ENCODE results near the gene ARL2.
"Not testable (repeated sequence)": the region's sequence is repeated elsewhere in the genome, so short reads cannot be mapped to it uniquely, and the experiment has no call there.

Gene ARL2

GRCh38 chr11:65013888-65014725, at the start of gene ARL2:
Gene ARL2, plus strand, starts transcription at chr11:65014160. Its CDS starts 48 bp downstream, at chr11:65014208.
- peak; percentile 72 for DNase-seq

- DNase-seq, result no peak
These were observed 46.6 kb upstream of the ARL2 start for GRCh38 chr11:64967375-64967774.

DNA sequence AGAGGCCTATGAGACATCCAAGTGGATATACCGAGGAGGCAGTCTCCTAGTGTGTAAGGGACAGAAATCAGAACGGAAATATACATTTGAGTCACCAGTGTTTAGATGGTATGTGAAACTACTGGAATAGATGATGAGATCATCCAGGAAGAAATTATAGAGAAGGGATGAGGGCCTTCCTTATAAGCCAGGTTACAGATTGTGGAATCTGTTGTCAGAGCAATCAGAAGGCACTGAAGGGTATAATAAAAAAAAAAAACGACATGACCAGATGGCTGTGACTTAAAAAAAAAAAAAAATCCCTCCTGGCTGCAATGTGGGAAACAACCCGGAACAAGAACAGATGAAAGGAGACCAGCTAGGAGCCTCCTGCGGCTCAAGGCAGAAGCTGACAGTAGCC, 44.8 kb upstream of the ARL2 start:
- no peak for DNase-seq

- DNase-seq, result no peak
These were observed 43.2 kb upstream of the ARL2 start for GRCh38 chr11:64970731-64971151.

DNA sequence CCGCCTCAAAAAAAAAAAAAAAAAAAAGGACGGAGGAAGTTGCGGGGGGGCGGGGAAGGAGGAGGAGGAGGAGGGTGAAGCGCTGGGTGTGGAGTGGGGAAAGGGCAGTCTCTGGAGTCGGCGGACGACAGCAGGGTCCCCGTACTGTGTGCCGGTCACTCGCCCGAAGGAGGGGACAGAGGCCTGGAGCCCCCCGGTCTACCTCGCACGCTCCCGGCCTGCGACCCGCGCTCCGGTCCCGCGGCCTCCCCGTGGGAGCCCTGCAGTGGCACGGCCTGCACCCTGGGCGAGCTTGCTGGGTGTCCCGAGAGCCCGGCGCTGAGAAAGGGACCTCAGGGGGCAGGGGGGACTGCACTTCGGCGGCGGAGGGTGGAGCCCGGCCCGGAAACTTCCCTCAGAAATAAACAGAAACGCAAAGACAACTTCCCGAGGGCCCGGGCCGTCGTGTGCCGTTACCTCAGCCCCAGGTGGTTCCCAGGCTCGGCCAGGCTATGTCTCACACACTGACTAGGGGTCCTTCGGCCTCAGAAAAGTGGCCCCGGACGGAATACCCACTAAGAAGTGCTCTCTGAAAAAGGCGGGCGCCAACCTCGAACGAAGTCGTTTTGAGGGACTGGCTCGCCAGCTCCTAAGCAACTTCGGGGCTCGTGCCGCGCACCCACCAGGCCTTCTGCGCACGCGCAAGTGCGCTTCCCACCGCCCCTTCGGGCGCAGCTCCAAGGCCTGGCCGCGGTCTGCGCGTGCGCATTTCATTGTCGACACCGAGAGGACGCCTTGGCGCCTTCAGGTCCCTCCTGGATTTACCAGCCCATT, 42.3 kb upstream of the ARL2 start, which contains the start of gene MAJIN:
MAJIN (minus strand) TSS at position 688 of the 813 bp plus-strand sequence. CDS start 12,703 bp downstream, outside the sequence.
- DNase-seq, result no peak

DNA sequence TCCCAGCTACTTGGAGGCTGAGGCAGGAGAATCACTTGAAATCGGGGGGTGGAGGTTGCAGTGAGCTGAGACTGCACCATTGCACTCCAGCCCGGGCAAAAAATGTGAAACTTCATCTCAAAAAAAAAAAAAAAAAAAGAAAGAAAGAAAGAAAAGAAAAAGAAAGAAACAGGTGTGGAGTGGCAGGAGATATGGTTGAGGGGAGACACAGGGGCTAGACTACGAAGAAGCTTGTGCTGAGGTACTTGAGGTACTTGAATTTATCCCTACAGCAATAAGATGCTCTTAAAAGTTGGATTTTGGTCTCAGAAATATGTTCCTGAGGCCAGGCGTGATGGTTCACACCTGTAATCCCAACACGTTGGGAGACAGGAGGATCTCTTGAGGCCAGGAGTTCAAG, 39.8 kb upstream of the ARL2 start:
- no peak for DNase-seq

- DNase-seq, result no peak
These were observed 37.3 kb upstream of the ARL2 start for GRCh38 chr11:64976651-64977050.

GRCh38 chr11:64983339-64983738, 30.6 kb upstream of the ARL2 start:
- not testable (repeated sequence) for DNase-seq

DNA sequence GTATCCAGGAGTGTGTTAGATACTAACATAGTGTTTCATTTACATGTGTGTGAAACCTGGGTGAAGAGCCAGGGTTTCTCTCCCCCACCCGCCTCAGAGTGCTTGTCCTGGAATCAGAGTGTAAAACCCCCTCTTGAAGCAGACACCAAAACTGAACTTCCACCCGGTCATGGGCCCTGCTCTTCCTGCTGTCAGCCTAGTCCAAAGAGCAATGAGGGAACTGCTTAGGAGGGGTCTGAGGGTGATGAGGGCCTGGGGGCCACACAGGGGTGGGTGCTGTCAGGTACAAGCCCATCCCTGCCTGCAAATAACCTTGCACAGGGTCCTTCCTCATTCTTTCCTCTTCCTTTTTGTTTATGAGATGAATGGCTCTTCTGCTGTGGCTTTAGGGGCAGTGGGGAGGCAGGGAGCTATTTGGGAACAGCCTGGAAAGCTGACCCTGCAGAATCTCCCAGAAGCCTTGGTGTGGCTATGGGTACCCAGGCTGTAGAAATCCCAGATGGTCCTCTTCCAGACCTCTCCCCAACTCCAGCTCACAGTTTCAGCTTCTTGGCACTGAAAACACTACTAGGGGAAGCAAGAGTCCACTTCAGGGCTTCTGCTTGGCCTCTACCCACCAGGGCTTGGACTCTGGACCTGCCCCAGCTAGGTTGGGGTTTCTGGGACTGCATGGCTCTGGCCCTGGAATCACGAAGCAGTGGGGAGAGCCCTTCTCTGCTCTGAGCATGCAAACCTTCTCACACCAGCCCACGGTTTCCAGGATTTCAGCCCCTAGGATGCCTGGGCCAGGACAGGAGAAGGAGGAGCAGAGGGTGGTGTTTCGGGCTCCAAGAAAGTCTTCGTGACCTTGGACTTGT, 25.7 kb upstream of the ARL2 start:
- no peak for DNase-seq

DNA sequence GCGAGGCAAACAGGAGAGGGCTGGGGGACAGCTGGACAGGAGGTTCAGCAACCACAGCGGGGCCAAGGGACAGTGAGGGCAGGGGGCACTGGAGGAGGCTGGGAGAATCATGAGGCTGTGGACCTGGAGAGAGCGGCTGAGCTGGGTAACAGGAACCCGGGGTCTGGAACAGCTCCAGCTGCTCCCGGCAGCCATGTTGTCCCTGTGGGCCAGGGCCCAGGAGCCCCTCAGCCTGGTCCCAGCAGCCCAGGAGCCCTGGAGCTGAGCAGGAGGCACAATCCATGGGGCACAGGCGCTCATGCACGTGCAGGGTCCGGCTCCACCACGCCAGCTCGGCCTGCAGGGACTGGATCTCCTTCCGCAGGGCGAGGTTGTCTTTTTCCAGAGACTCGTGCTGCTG, 24.5 kb upstream of the ARL2 start:
- no peak for DNase-seq

DNA sequence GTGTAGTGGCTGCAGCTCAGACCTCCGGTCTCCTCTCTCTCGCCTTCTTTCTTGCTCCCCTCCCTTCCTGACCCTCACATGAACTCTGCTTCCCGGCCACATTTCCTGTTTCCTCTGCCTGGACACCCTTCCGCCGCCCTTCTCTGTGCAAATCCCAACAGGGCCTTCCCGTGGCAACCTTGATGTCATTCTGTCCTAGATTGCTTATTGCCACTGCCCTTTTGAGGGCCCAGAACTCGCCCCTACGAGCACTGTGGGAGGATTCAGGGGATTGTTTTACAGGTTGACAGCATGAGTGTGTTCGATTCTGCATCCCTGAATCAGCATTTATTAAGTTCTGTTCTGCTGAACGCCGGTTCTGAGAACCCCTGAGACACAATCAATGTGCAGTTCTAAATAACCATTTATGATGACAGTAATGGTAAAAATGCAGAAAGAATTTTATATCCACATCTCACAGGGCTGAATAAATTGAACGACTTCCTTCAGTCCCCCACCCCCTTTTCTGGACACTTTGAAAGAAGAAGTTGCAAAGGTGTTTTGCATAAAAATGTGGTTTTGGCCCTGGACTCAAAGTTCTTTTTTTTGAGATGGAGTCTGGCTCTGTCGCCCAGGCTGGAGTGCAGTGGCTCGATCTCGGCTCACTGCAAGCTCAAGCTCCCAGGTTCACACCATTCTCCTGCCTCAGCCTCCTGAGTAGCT, 23.6 kb upstream of the ARL2 start:
- no peak for DNase-seq

- DNase-seq, result no peak
These were observed 19.6 kb upstream of the ARL2 start for GRCh38 chr11:64994318-64994717.

DNA sequence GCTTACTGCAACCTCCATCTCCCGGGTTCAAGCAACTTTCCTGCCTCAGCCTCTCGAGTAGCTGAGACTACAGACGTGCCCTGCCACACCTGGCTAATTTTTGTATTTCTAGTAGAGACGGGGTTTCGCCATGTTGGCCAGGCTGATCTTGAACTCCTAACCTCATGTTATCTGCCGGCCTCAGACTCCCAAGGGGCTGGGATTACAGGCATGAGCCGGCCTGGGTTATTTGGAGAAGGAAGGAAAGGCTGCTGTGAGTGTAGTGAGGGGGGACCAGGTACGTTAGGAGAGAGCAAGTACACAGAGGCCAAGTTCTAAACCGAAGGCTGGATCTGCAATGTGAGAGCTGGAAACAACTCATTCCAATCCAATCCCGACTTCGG, 17.6 kb upstream of the ARL2 start:
- no peak for DNase-seq

GRCh38 chr11:64996710-64997380, 17.1 kb upstream of the ARL2 start, which contains the start of gene BATF2:
Gene BATF2, minus strand, starts transcription at chr11:64996971. Its CDS starts 57 bp downstream, at chr11:64996914.
- peak; percentile 70 for DNase-seq

DNA sequence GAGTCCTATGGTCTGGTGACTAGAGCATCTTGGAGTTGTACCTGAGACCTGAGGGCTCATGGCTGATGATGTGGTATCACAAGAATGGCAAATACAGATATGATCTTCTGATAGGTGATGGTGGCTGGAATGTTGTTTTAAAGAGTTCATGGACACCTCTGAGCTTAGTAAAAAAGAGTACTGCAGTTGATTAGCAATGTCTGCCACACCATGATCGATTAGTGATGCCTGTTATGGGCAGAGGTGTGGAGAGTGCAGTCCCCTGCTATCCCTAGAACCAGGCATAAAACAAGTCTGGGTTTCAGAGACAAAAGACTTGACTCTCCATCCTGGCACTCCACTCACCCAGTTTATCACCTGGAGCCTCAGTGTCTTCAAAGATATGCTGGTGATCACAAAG, 15.8 kb upstream of the ARL2 start:
- peak; percentile 7 for DNase-seq

DNA sequence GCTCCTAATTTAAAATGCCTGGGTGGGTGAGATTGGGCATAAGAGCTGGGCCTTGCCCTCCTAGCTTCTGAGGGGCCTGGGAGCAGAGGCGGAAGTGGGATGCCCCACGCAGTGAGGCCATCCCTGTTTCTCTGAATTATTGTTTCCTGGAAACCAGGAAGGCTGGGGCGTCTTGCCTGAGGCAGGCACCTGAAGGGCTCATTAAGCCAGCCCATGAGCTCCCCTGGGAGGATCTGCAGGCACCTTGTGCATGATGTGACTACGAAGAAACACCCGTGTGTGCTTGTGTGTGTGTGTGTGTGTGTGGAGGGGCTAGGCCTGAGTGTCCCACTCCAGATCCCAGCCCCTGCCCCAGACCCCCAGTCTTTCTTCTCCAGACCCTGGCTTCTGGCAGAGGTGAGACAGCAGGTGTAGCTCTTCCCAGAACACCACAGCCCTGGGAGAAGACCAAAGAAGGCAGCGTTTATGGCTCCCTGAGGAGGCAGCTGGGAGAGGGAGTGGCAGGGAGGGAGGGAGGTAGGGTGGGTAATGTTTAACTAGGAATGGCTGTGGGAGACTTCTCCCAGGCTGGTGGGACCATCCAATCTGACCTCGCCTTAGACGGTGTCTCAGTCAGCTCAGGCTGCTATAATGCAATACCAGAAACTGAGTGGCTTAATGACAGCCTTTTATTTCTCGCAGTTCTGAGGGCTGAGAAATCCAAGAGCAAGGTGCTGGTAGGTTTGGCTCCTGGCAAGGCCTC, 15.1 kb upstream of the ARL2 start:
- DNase-seq, result peak; percentile 42

GRCh38 chr11:64999478-64999877, 14.5 kb upstream of the ARL2 start:
- no peak for DNase-seq

GRCh38 chr11:65002706-65003105, 11.3 kb upstream of the ARL2 start:
- no peak for DNase-seq

- no peak for DNase-seq
These were observed 10.7 kb upstream of the ARL2 start for GRCh38 chr11:65003282-65003681.

DNA sequence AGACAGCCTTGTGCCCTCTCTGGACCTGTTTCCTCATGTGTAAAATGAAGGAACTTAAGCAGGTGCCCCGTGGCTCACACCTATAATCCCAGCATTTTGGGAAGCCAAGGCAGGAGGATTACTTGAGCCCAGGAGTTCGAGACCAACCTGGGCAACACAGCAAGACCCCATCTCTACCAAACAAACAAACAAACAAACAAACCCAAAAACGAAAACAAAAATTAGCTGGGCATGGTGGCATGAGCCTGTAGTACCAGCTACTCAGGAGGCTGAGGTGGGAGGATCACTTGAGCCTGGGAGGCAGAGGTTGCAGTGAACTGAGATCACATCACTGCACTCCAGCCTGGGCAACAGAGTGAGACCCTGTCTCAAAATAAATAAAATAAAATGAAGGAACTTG, 10.0 kb upstream of the ARL2 start:
- not testable (repeated sequence) for DNase-seq

GRCh38 chr11:65008016-65008415, 5.9 kb upstream of the ARL2 start:
- DNase-seq, result no peak

Measured in DMS153 (cell line).